ENCODE results near the gene OSBPL3. TPM values are rescaled to one million over a fixed set of nuclear protein-coding genes. Genes with fewer than 3 reads are reported as not detected.

Gene OSBPL3
- total RNA-seq, 1 experiment from 2014 or later, result 8.6 TPM

DNA sequence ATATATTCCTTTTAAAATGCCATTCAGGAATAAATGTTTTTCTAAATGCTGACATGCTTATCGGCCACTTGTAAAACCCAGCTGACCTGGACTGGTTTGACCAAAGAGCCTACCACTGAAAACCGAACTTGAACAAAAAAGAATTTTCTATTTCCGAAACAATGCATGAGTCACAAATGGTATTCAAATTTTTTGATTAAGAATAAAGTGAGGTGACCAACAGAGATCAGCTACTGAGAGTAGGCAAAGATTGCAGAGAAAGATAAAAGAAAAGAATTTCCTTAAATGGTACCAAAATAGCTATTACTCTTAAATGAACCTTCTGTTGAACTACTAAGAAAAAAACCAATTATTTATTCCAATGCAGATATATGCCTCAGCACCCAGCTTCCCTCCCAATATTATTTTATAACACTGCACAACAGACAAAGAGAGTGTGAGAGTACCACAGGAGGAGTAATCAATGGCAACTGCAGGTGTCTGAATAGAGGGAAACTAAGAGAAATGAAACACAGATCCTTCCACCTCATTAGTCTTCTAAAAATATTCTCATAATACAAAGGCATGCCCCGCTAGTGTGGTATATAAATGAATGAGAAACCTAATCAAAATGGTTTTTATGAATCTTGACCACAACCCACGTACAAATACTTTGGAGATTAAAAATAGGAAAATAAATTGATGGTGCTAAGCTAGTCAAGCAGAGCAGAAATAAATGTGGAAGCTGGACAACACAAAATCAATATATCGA lies 20.1 kb downstream of the OSBPL3 start:
- TF ChIP-seq, protein P1, sequence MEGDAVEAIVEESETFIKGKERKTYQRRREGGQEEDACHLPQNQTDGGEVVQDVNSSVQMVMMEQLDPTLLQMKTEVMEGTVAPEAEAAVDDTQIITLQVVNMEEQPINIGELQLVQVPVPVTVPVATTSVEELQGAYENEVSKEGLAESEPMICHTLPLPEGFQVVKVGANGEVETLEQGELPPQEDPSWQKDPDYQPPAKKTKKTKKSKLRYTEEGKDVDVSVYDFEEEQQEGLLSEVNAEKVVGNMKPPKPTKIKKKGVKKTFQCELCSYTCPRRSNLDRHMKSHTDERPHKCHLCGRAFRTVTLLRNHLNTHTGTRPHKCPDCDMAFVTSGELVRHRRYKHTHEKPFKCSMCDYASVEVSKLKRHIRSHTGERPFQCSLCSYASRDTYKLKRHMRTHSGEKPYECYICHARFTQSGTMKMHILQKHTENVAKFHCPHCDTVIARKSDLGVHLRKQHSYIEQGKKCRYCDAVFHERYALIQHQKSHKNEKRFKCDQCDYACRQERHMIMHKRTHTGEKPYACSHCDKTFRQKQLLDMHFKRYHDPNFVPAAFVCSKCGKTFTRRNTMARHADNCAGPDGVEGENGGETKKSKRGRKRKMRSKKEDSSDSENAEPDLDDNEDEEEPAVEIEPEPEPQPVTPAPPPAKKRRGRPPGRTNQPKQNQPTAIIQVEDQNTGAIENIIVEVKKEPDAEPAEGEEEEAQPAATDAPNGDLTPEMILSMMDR (conservative IDR thresholded peaks at IDR 0.05), result no peak
- no peak overlapping the region for H3K4me3 Mint-ChIP-seq

More for the DNA sequence above, 20.1 kb downstream of the OSBPL3 start:
- Histone ChIP-seq H3K23me2 (ENCODE audit: insufficient read length, low read depth, low read length, poor library complexity, severe bottlenecking) (no peaks in the 10 kb centered on the region), H2AFZ (ENCODE audit: low read length) (no peak overlapping the region), H3K56ac (ENCODE audit: insufficient read length, low read depth, low read length) (no peak overlapping the region), H3K4ac (ENCODE audit: low read depth, low read length) (no peak overlapping the region), H3K23ac (ENCODE audit: insufficient read length, low read depth, low read length) (no peak overlapping the region), H2BK5ac (ENCODE audit: insufficient read length, low read length) (no peak overlapping the region), H3K4me1 (ENCODE audit: insufficient read depth, low read length) (no peaks in the 10 kb centered on the region), H3K18ac (ENCODE audit: insufficient read length, low read depth, low read length) (no peak overlapping the region), H4K5ac (ENCODE audit: insufficient read length, low read depth, low read length) (no peak overlapping the region), H3K14ac (ENCODE audit: insufficient read depth, low read length) (no peak overlapping the region), H3K79me1 (ENCODE audit: insufficient read depth, low read depth, low read length, poor library complexity, severe bottlenecking) (peaks cover 3% of the 10 kb centered on the region), H2BK15ac (ENCODE audit: low read depth, low read length) (no peak overlapping the region), H3K9ac (ENCODE audit: extremely low read depth, insufficient read length, low read length) (no peak overlapping the region), H4K8ac (replicated peaks; ENCODE audit: insufficient read length, low read depth, low read length) (no peak overlapping the region), H2BK12ac (ENCODE audit: insufficient read length, low read depth, low read length) (no peak overlapping the region), H2BK20ac (ENCODE audit: low read depth, low read length, poor library complexity, severe bottlenecking) (no peak overlapping the region), H3K79me2 (ENCODE audit: insufficient read depth, low read length) (no peaks in the 10 kb centered on the region; the same call in 1 of the 2 replicates), H3K9me3 (ENCODE audit: control insufficient read depth, low read depth, low read length) (no peaks in the 10 kb centered on the region), H4K91ac (ENCODE audit: insufficient read length, low read depth, low read length) (no peak overlapping the region), H2AK5ac (ENCODE audit: insufficient read length, low read length) (no peak overlapping the region), H3T11ph (ENCODE audit: low read length) (no peak overlapping the region), H3K27ac (ENCODE audit: insufficient read length, low read depth, low read length) (no peak overlapping the region), H4K20me1 (ENCODE audit: control insufficient read depth, insufficient read depth, insufficient read length) (no peaks in the 10 kb centered on the region), H3K27me3 (ENCODE audit: insufficient read depth, low read length) (no peaks in the 10 kb centered on the region), H2BK120ac (ENCODE audit: low read depth, low read length, poor library complexity, severe bottlenecking) (no peak overlapping the region), H3K4me2 (ENCODE audit: insufficient read depth, insufficient read length, low read length) (no peak overlapping the region)
- Mint-ChIP-seq H3K9me3 (no peaks in the 10 kb centered on the region), H3K4me1 (peaks cover 16 to 19% of the 10 kb centered on the region in 2 experiments), H3K36me3 (ENCODE audit: insufficient read depth in 1 of 3, low read depth in 3 of 3) (no peaks in the 10 kb centered on the region), H3K27ac (no peak overlapping the region), H3K27me3 (ENCODE audit: low read depth) (no peaks in the 10 kb centered on the region)
- DNase-seq, result no peak
- WGBS (ENCODE audit: extremely low coverage, insufficient read length, low lambda C conversion rate), result no CpG with 5 or more reads among the region's 6 CpGs

Data from H9 (cell line).